ENCODE results near the gene ATG7. TPM values are rescaled to one million over a fixed set of nuclear protein-coding genes. Genes with fewer than 3 reads are reported as not detected.

The ATG7 gene
- total RNA-seq, 1 donor from 2014 or later, result 45.2 TPM

DNA sequence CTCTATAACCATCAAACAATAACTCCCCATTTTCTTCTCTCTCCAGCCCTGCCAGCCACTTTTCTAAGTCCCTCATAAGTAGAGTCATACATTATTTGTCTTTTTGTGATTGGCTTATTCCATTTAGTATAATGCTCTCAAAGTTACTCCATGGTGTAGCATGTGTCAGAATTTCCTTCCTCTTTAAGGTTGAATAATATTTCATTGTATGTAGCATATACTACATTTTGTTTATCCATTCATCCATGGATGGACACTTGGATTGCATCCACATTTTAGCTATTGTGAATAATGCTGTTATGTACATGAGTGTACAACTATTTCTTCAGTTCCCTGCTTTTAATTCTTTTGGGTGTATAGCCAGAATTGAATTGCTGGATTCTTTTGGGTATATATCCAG is 138.4 kb downstream of the ATG7 start:
- Mint-ChIP-seq H3K4me3 (ENCODE audit: low read depth) (no peak overlapping the region), H3K9me3 (peaks cover 65% of the 10 kb centered on the region), H3K27ac (no peak overlapping the region), H3K27me3 (ENCODE audit: low read depth) (no peaks in the 10 kb centered on the region), H3K36me3 (ENCODE audit: low read depth) (peaks cover 71% of the 10 kb centered on the region), H3K4me1 (ENCODE audit: low read depth) (peaks cover 4% of the 10 kb centered on the region)
- DNase-seq (ENCODE audit: low spot score), result no peak
- intact Hi-C loops (cut with micrococcal nuclease), result no loop called here

DNA sequence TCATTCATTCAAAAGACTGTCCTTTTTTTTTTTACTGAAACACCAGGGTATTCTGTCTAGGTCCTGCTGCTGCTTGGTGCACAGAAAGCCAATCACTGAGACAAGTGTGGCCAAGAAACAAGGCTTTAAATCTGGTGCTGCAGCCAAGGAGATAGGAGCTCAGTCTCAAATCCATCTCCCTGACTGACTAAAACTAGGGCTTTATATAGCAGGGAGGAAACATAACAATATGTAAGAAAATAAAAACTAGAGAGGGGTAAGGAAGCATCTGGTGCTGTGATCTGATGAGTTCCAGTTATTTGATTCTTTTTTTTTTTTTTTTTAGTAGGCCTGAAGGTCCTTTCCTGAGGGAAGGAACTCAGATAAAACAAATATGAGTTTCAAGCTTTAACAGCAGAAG is 139.8 kb downstream of the ATG7 start:
- no peak for DNase-seq (ENCODE audit: low spot score)
- Mint-ChIP-seq H3K27me3 (ENCODE audit: low read depth) (no peaks in the 10 kb centered on the region), H3K4me3 (ENCODE audit: low read depth) (no peak overlapping the region), H3K9me3 (peaks cover 55% of the 10 kb centered on the region), H3K27ac (no peak overlapping the region), H3K36me3 (ENCODE audit: low read depth) (peaks cover 57% of the 10 kb centered on the region), H3K4me1 (ENCODE audit: low read depth) (peaks cover 4% of the 10 kb centered on the region)
- intact Hi-C loops (cut with micrococcal nuclease), result no loop called here

DNA sequence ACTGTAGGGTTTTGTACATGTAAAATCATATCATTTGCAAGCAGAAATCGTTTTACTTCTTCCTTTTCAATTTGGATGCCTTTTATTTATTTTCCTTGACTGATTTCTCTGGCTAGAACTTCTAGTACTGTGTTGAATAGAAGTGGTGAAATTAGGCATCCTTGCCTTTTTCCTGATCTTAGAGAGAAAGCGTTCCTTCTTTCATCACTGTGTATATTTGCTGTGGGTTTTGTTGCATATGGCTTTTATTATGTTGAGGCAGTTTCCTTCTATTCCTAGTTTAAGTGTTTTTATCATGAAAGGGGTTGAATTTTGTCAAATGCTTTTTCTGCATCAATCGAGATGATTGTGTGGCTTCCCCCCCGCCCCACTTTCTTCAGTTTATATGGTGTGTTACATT is 140.9 kb downstream of the ATG7 start:
- no peak overlapping the region for H3K4me3 Mint-ChIP-seq (ENCODE audit: low read depth)
- no peaks in the 10 kb centered on the region for H3K27me3 Mint-ChIP-seq (ENCODE audit: low read depth)
- no peak for DNase-seq (ENCODE audit: low spot score)
- peaks cover 46% of the 10 kb centered on the region for H3K36me3 Mint-ChIP-seq (ENCODE audit: low read depth)
- peaks cover 4% of the 10 kb centered on the region for H3K4me1 Mint-ChIP-seq (ENCODE audit: low read depth)
- no peak overlapping the region for H3K27ac Mint-ChIP-seq
- H3K9me3 Mint-ChIP-seq, result peaks cover 45% of the 10 kb centered on the region
- intact Hi-C loops (cut with micrococcal nuclease), result no loop called here

DNA sequence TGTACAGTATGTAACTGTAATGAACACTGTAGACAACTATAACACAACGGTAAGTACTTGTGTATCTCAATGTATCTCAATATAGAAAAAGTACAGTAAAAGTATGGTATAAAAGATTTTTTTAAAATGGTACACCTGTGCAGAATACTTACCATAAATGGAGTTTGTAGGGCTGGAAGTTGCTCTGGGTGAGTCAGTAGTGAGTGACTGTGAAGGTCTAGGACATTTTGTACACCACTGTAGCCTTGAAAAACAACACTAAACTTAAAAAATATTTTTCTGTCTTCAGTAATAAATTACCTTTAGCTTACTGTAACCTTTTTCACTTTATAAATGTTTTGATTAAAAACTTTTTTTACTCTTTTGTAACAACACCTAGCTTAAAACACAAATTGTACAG is 142.9 kb downstream of the ATG7 start:
- intact Hi-C loops (cut with micrococcal nuclease), result no loop called here
- H3K9me3 Mint-ChIP-seq, result peaks cover 26% of the 10 kb centered on the region
- no peak overlapping the region for H3K27ac Mint-ChIP-seq
- peaks cover 4% of the 10 kb centered on the region for H3K4me1 Mint-ChIP-seq (ENCODE audit: low read depth)
- H3K36me3 Mint-ChIP-seq (ENCODE audit: low read depth), result peaks cover 27% of the 10 kb centered on the region
- H3K27me3 Mint-ChIP-seq (ENCODE audit: low read depth), result no peaks in the 10 kb centered on the region
- H3K4me3 Mint-ChIP-seq (ENCODE audit: low read depth), result no peak overlapping the region
- DNase-seq (ENCODE audit: low spot score), result no peak

DNA sequence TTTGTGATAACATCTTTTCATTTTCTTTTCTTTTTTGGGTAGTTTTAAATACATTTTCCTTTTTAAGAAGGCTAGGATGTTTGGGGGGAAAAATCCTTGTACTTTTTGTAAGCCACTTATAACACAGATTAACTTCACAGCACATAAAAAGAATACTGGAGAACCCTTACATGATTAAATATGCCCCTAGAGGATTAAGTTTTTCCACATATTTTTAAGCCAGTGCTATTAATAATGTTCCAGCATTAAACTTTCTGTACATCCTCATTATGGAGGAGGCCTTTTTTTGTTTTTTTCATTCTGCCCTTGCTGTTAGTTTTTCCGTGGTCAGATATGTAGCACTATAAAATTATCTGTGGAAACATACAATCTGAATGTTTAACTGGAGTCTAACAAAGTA is 147.9 kb downstream of the ATG7 start:
- H3K36me3 Mint-ChIP-seq (ENCODE audit: low read depth), result no peaks in the 10 kb centered on the region
- H3K27me3 Mint-ChIP-seq (ENCODE audit: low read depth), result no peaks in the 10 kb centered on the region
- H3K4me3 Mint-ChIP-seq (ENCODE audit: low read depth), result no peak overlapping the region
- no peaks in the 10 kb centered on the region for H3K9me3 Mint-ChIP-seq
- no peak for DNase-seq (ENCODE audit: low spot score)
- H3K27ac Mint-ChIP-seq, result no peak overlapping the region
- intact Hi-C loops (cut with micrococcal nuclease), result no loop called here
- H3K4me1 Mint-ChIP-seq (ENCODE audit: low read depth), result no peaks in the 10 kb centered on the region

DNA sequence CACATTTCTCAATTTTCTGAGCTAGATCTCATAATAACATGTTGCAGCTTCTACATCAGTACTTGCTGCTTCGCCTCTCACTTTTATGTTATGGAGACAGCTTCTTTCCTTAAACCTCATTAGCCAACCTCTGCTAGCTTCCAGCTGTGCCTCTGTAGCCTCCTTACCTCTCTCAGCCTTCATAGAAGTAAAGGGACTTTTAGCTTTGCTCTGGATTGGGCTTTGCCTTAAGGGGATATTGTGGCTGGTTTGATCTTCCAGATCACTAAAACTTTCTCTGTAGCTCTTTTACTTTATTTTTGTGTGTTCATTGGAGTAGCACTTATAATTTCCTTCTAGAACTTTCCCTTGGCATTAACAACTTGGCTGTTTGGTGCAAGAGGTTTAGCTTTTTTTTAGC is 150.1 kb downstream of the ATG7 start:
- Mint-ChIP-seq H3K9me3 (no peaks in the 10 kb centered on the region), H3K27ac (no peak overlapping the region), H3K4me1 (ENCODE audit: low read depth) (no peaks in the 10 kb centered on the region), H3K27me3 (ENCODE audit: low read depth) (no peaks in the 10 kb centered on the region), H3K4me3 (ENCODE audit: low read depth) (no peak overlapping the region), H3K36me3 (ENCODE audit: low read depth) (peaks cover 11% of the 10 kb centered on the region)
- intact Hi-C loops (cut with micrococcal nuclease), result no loop called here
- DNase-seq (ENCODE audit: low spot score), result no peak

DNA sequence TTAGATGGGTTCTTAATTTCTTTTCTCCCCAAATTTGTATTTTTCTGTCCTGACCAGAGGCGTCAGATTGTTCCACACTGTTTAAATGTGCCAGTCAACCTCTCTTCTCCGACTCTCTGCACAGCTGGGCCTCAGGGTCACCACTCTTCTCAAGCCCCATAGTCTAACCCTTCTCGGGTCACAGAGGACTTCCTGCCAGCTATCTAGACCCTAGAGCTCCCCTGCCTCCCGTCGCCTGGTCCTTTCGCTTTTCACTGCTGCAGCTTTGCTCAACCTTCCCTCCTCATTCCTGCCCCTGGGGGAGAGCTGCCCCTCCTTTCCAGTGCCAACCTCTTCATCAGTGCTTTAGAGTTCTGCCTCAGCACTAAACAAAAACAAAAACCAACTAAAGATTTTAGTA is 151.7 kb downstream of the ATG7 start:
- DNase-seq (ENCODE audit: low spot score), result no peak
- H3K27ac Mint-ChIP-seq, result no peak overlapping the region
- H3K4me1 Mint-ChIP-seq (ENCODE audit: low read depth), result no peaks in the 10 kb centered on the region
- no peaks in the 10 kb centered on the region for H3K27me3 Mint-ChIP-seq (ENCODE audit: low read depth)
- peaks cover 20% of the 10 kb centered on the region for H3K36me3 Mint-ChIP-seq (ENCODE audit: low read depth)
- no peak overlapping the region for H3K4me3 Mint-ChIP-seq (ENCODE audit: low read depth)
- intact Hi-C loops (cut with micrococcal nuclease), result no loop called here
- H3K9me3 Mint-ChIP-seq, result no peaks in the 10 kb centered on the region

DNA sequence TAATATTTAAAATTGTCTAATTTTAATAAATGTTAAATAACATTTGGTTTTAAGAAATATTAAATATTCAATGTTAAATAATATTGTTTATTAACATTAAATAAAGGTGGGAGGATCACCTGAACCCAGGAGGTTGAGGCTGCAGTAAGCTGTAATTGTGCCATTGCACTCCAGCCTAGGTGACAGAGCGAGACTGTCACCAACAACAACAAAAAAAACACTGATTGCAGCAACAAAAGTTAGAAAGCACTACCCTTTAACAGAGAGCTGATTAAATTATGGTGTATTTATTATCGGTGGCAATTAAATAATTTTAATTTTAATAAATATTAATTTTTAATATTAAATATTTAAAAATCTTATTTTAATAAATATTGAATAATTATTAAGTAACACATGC is 152.1 kb downstream of the ATG7 start:
- H3K9me3 Mint-ChIP-seq, result no peaks in the 10 kb centered on the region
- intact Hi-C loops (cut with micrococcal nuclease), result no loop called here
- no peak overlapping the region for H3K27ac Mint-ChIP-seq
- H3K36me3 Mint-ChIP-seq (ENCODE audit: low read depth), result peaks cover 21% of the 10 kb centered on the region
- no peaks in the 10 kb centered on the region for H3K27me3 Mint-ChIP-seq (ENCODE audit: low read depth)
- H3K4me3 Mint-ChIP-seq (ENCODE audit: low read depth), result no peak overlapping the region
- no peak for DNase-seq (ENCODE audit: low spot score)
- no peaks in the 10 kb centered on the region for H3K4me1 Mint-ChIP-seq (ENCODE audit: low read depth)

DNA sequence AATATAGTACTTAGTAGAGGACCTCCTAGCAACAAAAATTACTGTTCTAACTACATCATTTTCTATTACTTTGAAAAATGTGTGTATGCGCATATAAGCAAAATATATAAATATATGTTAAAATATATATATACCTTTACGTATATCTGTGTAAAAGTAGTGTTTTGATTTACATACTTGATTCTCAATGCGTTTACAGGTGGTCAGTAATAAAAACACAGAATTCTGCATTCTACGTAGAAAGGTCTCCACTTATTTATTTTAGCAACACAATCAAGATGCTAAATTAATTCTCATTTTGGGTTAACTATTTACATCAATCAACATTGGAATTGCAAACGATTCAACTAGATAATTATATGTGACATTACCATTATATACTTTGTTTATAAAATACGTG is 158.0 kb downstream of the ATG7 start:
- Mint-ChIP-seq H3K4me3 (ENCODE audit: low read depth) (no peak overlapping the region), H3K27ac (no peak overlapping the region), H3K27me3 (ENCODE audit: low read depth) (no peaks in the 10 kb centered on the region), H3K9me3 (no peaks in the 10 kb centered on the region), H3K36me3 (ENCODE audit: low read depth) (peaks cover 21% of the 10 kb centered on the region), H3K4me1 (ENCODE audit: low read depth) (no peaks in the 10 kb centered on the region)
- no peak for DNase-seq (ENCODE audit: low spot score)
- intact Hi-C loops (cut with micrococcal nuclease), result no loop called here

DNA sequence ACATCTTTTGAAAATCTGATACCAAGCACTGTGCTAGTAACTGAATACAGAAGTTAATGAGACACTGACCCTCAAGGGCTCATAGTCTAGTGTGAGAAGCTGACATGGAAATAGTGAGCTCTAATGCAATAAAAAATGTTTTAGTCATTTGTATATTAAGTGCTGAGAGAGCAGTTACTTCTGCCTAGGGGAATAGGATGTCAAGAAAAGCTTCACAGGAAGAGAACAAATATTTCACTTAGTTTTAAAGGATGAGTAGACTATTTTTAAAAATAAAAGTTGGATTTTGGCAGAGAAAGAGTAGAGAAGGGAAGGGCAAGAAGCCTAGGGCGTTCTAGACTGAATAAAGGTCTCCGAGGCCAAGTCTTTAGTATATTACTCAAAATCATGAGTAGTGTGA is 158.4 kb downstream of the ATG7 start:
- peaks cover 21% of the 10 kb centered on the region for H3K36me3 Mint-ChIP-seq (ENCODE audit: low read depth)
- H3K27me3 Mint-ChIP-seq (ENCODE audit: low read depth), result no peaks in the 10 kb centered on the region
- no peak for DNase-seq (ENCODE audit: low spot score)
- no peak overlapping the region for H3K4me3 Mint-ChIP-seq (ENCODE audit: low read depth)
- H3K4me1 Mint-ChIP-seq (ENCODE audit: low read depth), result no peaks in the 10 kb centered on the region
- H3K9me3 Mint-ChIP-seq, result no peaks in the 10 kb centered on the region
- H3K27ac Mint-ChIP-seq, result no peak overlapping the region
- intact Hi-C loops (cut with micrococcal nuclease), result no loop called here

DNA sequence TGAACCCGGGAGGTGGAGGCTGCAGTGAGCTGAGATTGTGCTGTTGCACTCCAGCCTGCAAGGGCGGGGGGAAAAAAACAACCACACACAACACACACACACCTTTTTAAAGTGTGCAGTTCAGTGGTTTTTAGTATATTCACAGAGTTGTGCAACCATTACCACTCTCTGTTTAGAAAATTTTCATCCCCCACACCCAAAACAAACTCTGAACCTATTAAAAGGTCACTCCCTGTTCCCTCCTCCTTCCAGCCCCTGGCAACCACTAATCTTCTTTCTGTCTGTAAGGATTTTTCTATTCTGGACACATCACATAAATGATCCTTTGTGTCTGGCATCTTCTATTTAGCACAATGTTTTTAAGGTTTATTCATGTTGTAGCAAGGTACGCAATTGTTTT is 159.1 kb downstream of the ATG7 start:
- Mint-ChIP-seq H3K36me3 (ENCODE audit: low read depth) (peaks cover 19% of the 10 kb centered on the region), H3K4me3 (ENCODE audit: low read depth) (no peak overlapping the region), H3K4me1 (ENCODE audit: low read depth) (no peaks in the 10 kb centered on the region), H3K27ac (no peak overlapping the region), H3K9me3 (no peaks in the 10 kb centered on the region), H3K27me3 (ENCODE audit: low read depth) (no peaks in the 10 kb centered on the region)
- DNase-seq (ENCODE audit: low spot score), result no peak
- intact Hi-C loops (cut with micrococcal nuclease), result no loop called here

DNA sequence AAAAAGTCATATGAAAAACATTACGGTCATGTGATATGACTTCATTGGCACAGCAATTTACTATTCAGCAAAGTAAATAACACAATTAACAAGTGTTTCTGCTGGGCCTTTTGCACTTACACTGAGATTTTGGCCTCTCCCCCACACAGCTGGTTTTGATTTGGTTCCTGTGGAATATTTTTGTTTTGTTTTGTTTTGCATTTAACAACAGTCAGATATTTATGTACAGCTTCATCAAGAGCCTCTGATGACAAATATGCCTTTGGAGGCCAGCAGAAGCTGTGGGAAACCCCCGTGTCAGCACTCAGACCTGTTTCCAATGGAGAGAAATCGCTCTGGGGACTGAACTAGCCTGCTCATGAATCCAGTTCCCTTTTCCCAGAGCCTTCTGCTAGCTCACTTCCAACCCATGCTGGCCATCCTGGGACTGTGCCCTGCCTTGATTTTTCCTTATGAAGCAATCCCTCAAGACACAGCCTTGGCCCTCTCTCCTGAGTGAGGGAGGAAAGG is 161.9 kb downstream of the ATG7 start:
- Mint-ChIP-seq H3K4me1 (ENCODE audit: low read depth) (no peaks in the 10 kb centered on the region), H3K27ac (no peak overlapping the region), H3K27me3 (ENCODE audit: low read depth) (no peaks in the 10 kb centered on the region), H3K36me3 (ENCODE audit: low read depth) (no peaks in the 10 kb centered on the region), H3K9me3 (no peaks in the 10 kb centered on the region), H3K4me3 (ENCODE audit: low read depth) (no peak overlapping the region)
- intact Hi-C loops (cut with micrococcal nuclease), result no loop called here
- DNase-seq (ENCODE audit: low spot score), result no peak

DNA sequence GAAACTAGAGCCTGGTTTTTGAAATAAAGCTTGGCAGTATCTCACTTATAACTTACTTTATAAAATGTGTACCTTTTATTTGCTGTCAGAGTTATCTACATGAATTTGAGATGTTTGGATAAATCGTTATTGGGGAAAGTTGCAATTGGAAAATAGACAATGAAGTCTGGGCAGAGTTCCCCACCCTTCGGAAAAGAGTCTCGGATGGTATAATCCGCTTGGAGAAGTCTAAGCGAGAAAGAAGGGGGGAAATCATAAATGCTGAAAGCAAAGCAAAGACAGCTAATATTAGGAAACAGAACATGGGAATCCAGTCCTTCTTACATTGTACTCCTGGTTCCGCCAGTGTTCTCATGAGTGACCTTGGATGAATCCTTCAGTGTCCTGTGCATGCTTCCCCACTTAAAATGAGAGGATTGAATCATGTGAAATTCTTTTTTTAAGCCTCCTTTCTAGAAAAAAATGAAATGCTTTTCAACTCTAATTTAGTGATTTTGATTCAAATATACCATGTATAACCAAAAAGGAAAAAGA is 162.4 kb downstream of the ATG7 start:
- Mint-ChIP-seq H3K27me3 (ENCODE audit: low read depth) (no peaks in the 10 kb centered on the region), H3K4me1 (ENCODE audit: low read depth) (no peaks in the 10 kb centered on the region), H3K36me3 (ENCODE audit: low read depth) (no peaks in the 10 kb centered on the region), H3K4me3 (ENCODE audit: low read depth) (no peak overlapping the region), H3K9me3 (no peaks in the 10 kb centered on the region), H3K27ac (no peak overlapping the region)
- intact Hi-C loops (cut with micrococcal nuclease), result no loop called here
- no peak for DNase-seq (ENCODE audit: low spot score)

Measured in activated T-helper 2 cell treated with anti-CD3 and anti-CD28 coated beads, Interferon-gamma antibody, Interleukin-2, Interleukin-4, amounts not matched to agents 10 μg/mL and 5 μg/mL and 100 μg/mL, durations not matched to agents 14 hours and 24 hours and 36 hours (primary cell).